Immature natural killer cell (primary cell): ENCODE measurements around the gene PDCL2. TPM values are rescaled to one million over a fixed set of nuclear protein-coding genes. Genes with fewer than 3 reads are reported as not detected.

Experiments used
- DNase-seq, 3 donors: peaks; one replicate each; pipeline ENCODE4 v3.0.0; 2022; ENCODE audit warnings: mixed read lengths in 1 of 3
- H3K27ac Mint-ChIP-seq, 6 donors: one replicate each; pipeline ENCODE4 v1.8.0; 2020; ENCODE audit warnings: mixed read lengths in 6 of 6, mild to moderate bottlenecking in 5 of 6, inconsistent platforms in 4 of 6, moderate library complexity in 3 of 6
- H3K27me3 Mint-ChIP-seq, 3 donors: one replicate each; pipeline ENCODE4 v1.8.0; 2020 to 2021; ENCODE audit warnings: low read depth in 3 of 3, mild to moderate bottlenecking in 3 of 3, mixed read lengths in 3 of 3, moderate library complexity in 3 of 3, inconsistent platforms in 1 of 3
- H3K36me3 Mint-ChIP-seq, 3 donors: one replicate each; pipeline ENCODE4 v1.8.0; 2020; ENCODE audit warnings: mixed read lengths in 3 of 3, inconsistent platforms in 2 of 3, mild to moderate bottlenecking in 2 of 3
- H3K4me1 Mint-ChIP-seq, 2 donors: one replicate each; pipeline ENCODE4 v1.8.0; 2020; ENCODE audit warnings: inconsistent platforms in 2 of 2, mild to moderate bottlenecking in 2 of 2, mixed read lengths in 2 of 2, moderate library complexity in 1 of 2
- H3K4me3 Mint-ChIP-seq, 5 donors: one replicate each; pipeline ENCODE4 v1.8.0; 2020; ENCODE audit warnings: mild to moderate bottlenecking in 5 of 5, mixed read lengths in 5 of 5, inconsistent platforms in 3 of 5, moderate library complexity in 3 of 5
- H3K9me3 Mint-ChIP-seq, 6 donors: one replicate each; pipeline ENCODE4 v1.8.0; 2020; ENCODE audit warnings: mild to moderate bottlenecking in 6 of 6, mixed read lengths in 6 of 6, inconsistent platforms in 4 of 6, moderate library complexity in 3 of 6
- polyA plus RNA-seq, 3 donors: library from polyadenylated mRNA; unstranded; fragments of 300-500 nt; fragmentation: Illumina TruSeq; gene quantifications; one replicate each; pipeline ENCODE4 v1.2.3, GENCODE V29; 2021

The PDCL2 gene
- polyA plus RNA-seq, 3 donors from 2014 or later: not detected

GRCh38 chr4:55543858-55544257 is 48.2 kb downstream of the PDCL2 start:
- Mint-ChIP-seq H3K27me3 (peaks cover 7 to 26% (median 9%) of the 10 kb centered on the region in 3 donors), H3K36me3 (no peaks in the 10 kb centered on the region), H3K4me1 (peaks cover 27 to 39% of the 10 kb centered on the region in 2 donors), H3K9me3 (no peaks in the 10 kb centered on the region), H3K27ac (peak overlapping the region in 4 of 6 donors; percentile 45 to 89 (median 72)), H3K4me3 (no peak overlapping the region)
- DNase-seq: no peak

GRCh38 chr4:55540271-55540670 is 51.8 kb downstream of the PDCL2 start:
- Mint-ChIP-seq H3K36me3 (peaks cover 0 to 9% (median 0%) of the 10 kb centered on the region in 3 donors), H3K27ac (peak overlapping the region in 1 of 6 donors; percentile 74), H3K4me3 (no peak overlapping the region), H3K27me3 (peaks cover 0 to 4% (median 0%) of the 10 kb centered on the region in 3 donors), H3K4me1 (peaks cover 32 to 46% of the 10 kb centered on the region in 2 donors), H3K9me3 (no peaks in the 10 kb centered on the region)
- no peak for DNase-seq

GRCh38 chr4:55539658-55540057 is 52.4 kb downstream of the PDCL2 start:
- H3K27me3 Mint-ChIP-seq: peaks cover 0 to 4% (median 0%) of the 10 kb centered on the region in 3 donors
- no peaks in the 10 kb centered on the region for H3K9me3 Mint-ChIP-seq
- H3K4me3 Mint-ChIP-seq: no peak overlapping the region
- peaks cover 27 to 40% of the 10 kb centered on the region in 2 donors for H3K4me1 Mint-ChIP-seq
- DNase-seq: no peak
- H3K36me3 Mint-ChIP-seq: peaks cover 0 to 9% (median 0%) of the 10 kb centered on the region in 3 donors
- H3K27ac Mint-ChIP-seq: no peak overlapping the region

- Mint-ChIP-seq H3K36me3 (peaks cover 0 to 9% (median 8%) of the 10 kb centered on the region in 3 donors), H3K4me1 (peaks cover 22 to 30% of the 10 kb centered on the region in 2 donors), H3K27me3 (no peaks in the 10 kb centered on the region), H3K4me3 (no peak overlapping the region), H3K9me3 (no peaks in the 10 kb centered on the region), H3K27ac (peak overlapping the region in 1 of 6 donors; percentile 40)
- no peak for DNase-seq
Observed at GRCh38 chr4:55538531-55538930, 53.5 kb downstream of the PDCL2 start.

GRCh38 chr4:55534306-55534705 is 57.7 kb downstream of the PDCL2 start:
- Mint-ChIP-seq H3K36me3 (peaks cover 0 to 29% (median 13%) of the 10 kb centered on the region in 3 donors), H3K27ac (no peak overlapping the region)

GRCh38 chr4:55530691-55531090 is 61.4 kb downstream of the PDCL2 start:
- Mint-ChIP-seq H3K9me3 (peaks cover 0 to 5% (median 1%) of the 10 kb centered on the region in 6 donors), H3K4me1 (peaks cover 17 to 47% of the 10 kb centered on the region in 2 donors), H3K27me3 (no peaks in the 10 kb centered on the region), H3K36me3 (peaks cover 0 to 20% (median 13%) of the 10 kb centered on the region in 3 donors), H3K27ac (no peak overlapping the region), H3K4me3 (no peak overlapping the region)
- DNase-seq: no peak

More at GRCh38 chr4:55534306-55534705, 57.7 kb downstream of the PDCL2 start:
- Mint-ChIP-seq H3K4me3 (no peak overlapping the region), H3K4me1 (peaks cover 28 to 49% of the 10 kb centered on the region in 2 donors), H3K9me3 (peaks cover 0 to 5% (median 1%) of the 10 kb centered on the region in 6 donors), H3K27me3 (no peaks in the 10 kb centered on the region)
- DNase-seq: no peak

GRCh38 chr4:55530167-55530566 is 61.9 kb downstream of the PDCL2 start:
- Mint-ChIP-seq H3K36me3 (peaks cover 0 to 20% (median 13%) of the 10 kb centered on the region in 3 donors), H3K4me1 (peaks cover 17 to 47% of the 10 kb centered on the region in 2 donors), H3K4me3 (no peak overlapping the region), H3K27me3 (no peaks in the 10 kb centered on the region), H3K9me3 (peaks cover 0 to 5% (median 1%) of the 10 kb centered on the region in 6 donors), H3K27ac (no peak overlapping the region)
- DNase-seq: no peak

GRCh38 chr4:55528491-55528890 is 63.6 kb downstream of the PDCL2 start:
- H3K4me3 Mint-ChIP-seq: no peak overlapping the region
- no peak for DNase-seq
- peaks cover 15 to 47% of the 10 kb centered on the region in 2 donors for H3K4me1 Mint-ChIP-seq
- peak overlapping the region in 1 of 6 donors; percentile 61 for H3K27ac Mint-ChIP-seq
- peaks cover 0 to 23% (median 6%) of the 10 kb centered on the region in 3 donors for H3K36me3 Mint-ChIP-seq
- H3K27me3 Mint-ChIP-seq: peaks cover 0 to 1% (median 0%) of the 10 kb centered on the region in 3 donors
- H3K9me3 Mint-ChIP-seq: peaks cover 0 to 5% (median 1%) of the 10 kb centered on the region in 6 donors

- DNase-seq: no peak
- peaks cover 10 to 31% of the 10 kb centered on the region in 2 donors for H3K4me1 Mint-ChIP-seq
- no peak overlapping the region for H3K27ac Mint-ChIP-seq
- H3K27me3 Mint-ChIP-seq: peaks cover 0 to 2% (median 0%) of the 10 kb centered on the region in 3 donors
- no peak overlapping the region for H3K4me3 Mint-ChIP-seq
- H3K9me3 Mint-ChIP-seq: peaks cover 0 to 1% (median 0%) of the 10 kb centered on the region in 6 donors
- peaks cover 0 to 8% (median 0%) of the 10 kb centered on the region in 3 donors for H3K36me3 Mint-ChIP-seq
Observed at GRCh38 chr4:55524844-55525571, 67.0 kb downstream of the PDCL2 start.

- H3K27me3 Mint-ChIP-seq: peaks cover 0 to under 1% (median 0%) of the 10 kb centered on the region in 3 donors
- H3K4me1 Mint-ChIP-seq: peaks cover 4 to 14% of the 10 kb centered on the region in 2 donors
- DNase-seq: no peak
- no peaks in the 10 kb centered on the region for H3K9me3 Mint-ChIP-seq
- peaks cover 0 to 9% (median 0%) of the 10 kb centered on the region in 3 donors for H3K36me3 Mint-ChIP-seq
- H3K27ac Mint-ChIP-seq: no peak overlapping the region
- H3K4me3 Mint-ChIP-seq: no peak overlapping the region
Observed at GRCh38 chr4:55518442-55518841, 73.6 kb downstream of the PDCL2 start.

GRCh38 chr4:55517526-55518229 is 74.4 kb downstream of the PDCL2 start:
- H3K4me3 Mint-ChIP-seq: no peak overlapping the region
- peaks cover 0 to 9% (median 0%) of the 10 kb centered on the region in 3 donors for H3K36me3 Mint-ChIP-seq
- H3K27me3 Mint-ChIP-seq: no peaks in the 10 kb centered on the region
- H3K9me3 Mint-ChIP-seq: no peaks in the 10 kb centered on the region
- peak overlapping the region in 1 of 6 donors; percentile 22 for H3K27ac Mint-ChIP-seq
- no peak for DNase-seq
- peaks cover 4 to 12% of the 10 kb centered on the region in 2 donors for H3K4me1 Mint-ChIP-seq

GRCh38 chr4:55512922-55513571 is 79.0 kb downstream of the PDCL2 start:
- H3K9me3 Mint-ChIP-seq: no peaks in the 10 kb centered on the region
- peaks cover 0 to 9% (median 0%) of the 10 kb centered on the region in 3 donors for H3K36me3 Mint-ChIP-seq
- peaks cover 13 to 30% of the 10 kb centered on the region in 2 donors for H3K4me1 Mint-ChIP-seq
- H3K27ac Mint-ChIP-seq: no peak overlapping the region
- no peaks in the 10 kb centered on the region for H3K27me3 Mint-ChIP-seq
- DNase-seq: no peak
- no peak overlapping the region for H3K4me3 Mint-ChIP-seq

GRCh38 chr4:55512077-55512476 is 80.0 kb downstream of the PDCL2 start:
- Mint-ChIP-seq H3K4me1 (peaks cover 13 to 27% of the 10 kb centered on the region in 2 donors), H3K4me3 (no peak overlapping the region), H3K27ac (no peak overlapping the region), H3K9me3 (no peaks in the 10 kb centered on the region), H3K36me3 (peaks cover 0 to 4% (median 0%) of the 10 kb centered on the region in 3 donors), H3K27me3 (no peaks in the 10 kb centered on the region)
- DNase-seq: no peak
